Body of pancreas (tissue), 4 donors: ENCODE measurements around the gene TRPM3.

ENCODE experiments used
- CTCF ChIP-seq, 7 experiments: fragments of 450-650 bp in 4 of 7; fragments of 200-600 bp in 3 of 7; sonication (generic) in 3 of 7; IDR thresholded peaks; one replicate each; pipeline ENCODE4 v1.5.1; 2016 to 2019; ENCODE audit warnings: antibody characterized with exemption in 7 of 7
- POLR2A ChIP-seq, 3 donors: fragments of 450-650 bp; IDR thresholded peaks; one replicate each; pipeline ENCODE4 v1.6.1; 2016; ENCODE audit warnings: antibody characterized with exemption in 3 of 3, mild to moderate bottlenecking in 2 of 3

DNA sequence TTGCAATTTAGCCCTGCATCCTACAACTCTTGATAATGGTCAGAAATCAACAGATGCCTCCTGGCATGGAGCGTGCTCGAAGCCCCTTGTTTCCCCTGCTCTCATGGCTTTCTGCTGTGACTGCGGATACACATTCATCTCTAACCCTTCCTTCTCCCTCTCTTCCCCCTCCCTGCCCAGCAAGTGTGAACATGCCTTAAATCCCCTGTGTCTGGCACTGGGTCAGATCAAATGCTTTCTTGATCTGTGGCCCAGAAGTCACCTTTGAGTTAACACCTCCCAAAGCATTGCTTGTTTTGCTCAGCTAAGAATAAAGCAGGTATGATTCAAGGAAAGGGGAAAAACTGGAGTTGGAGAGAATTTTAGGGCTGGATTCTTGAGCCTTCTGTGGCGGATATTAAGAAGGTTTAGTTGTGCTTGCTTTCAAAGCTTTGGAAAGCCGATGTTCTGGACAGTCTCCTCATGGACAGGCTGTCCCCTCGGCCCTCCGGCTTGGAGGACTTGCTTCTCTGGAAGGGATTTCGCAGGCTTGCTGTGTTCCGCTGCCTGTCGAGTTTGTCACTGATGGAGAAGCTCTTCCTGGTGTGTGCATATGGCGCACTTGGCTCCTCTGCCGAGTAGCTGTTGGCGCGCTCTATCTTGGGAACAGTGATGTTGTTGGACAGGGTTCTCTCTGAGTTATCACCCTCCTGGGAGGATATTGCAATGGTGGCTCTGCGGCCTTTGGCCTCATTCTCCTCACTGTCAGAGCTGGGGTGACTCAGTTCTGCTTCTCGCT is 585.7 kb downstream of the TRPM3 start:
- TF ChIP-seq CTCF (IDR thresholded peaks at IDR 0.05): no peak
- no peak for TF ChIP-seq POLR2A (IDR thresholded peaks at IDR 0.05)
